Neural cell (in vitro differentiated cells): ENCODE measurements around the gene ACTR1A.

Source experiments
- CTCF ChIP-seq: fragments of 450-650 bp; IDR thresholded peaks from 2 replicates; pipeline ENCODE4 v1.5.1; 2014; ENCODE audit warnings: antibody characterized with exemption, mild to moderate bottlenecking, moderate library complexity; ENCODE audit not compliant: poor library complexity, severe bottlenecking
- EZH2 ChIP-seq: fragments of 200-600, 300-800 bp; shearing (Covaris generic), sonication (generic); IDR thresholded peaks from 2 replicates; pipeline ENCODE4 v1.6.1; 2014; ENCODE audit warnings: antibody characterized with exemption, low read length, borderline replicate concordance, mild to moderate bottlenecking; ENCODE audit not compliant: insufficient read depth, poor library complexity, severe bottlenecking
- POLR2AphosphoS5 ChIP-seq: IDR thresholded peaks from 2 replicates; pipeline ENCODE4 v1.6.1; 2012
- RAD21 ChIP-seq: fragments of 450-650 bp; conservative IDR thresholded peaks from 2 replicates; pipeline ENCODE4 v1.6.1; 2014; ENCODE audit warnings: antibody characterized with exemption, mild to moderate bottlenecking, moderate library complexity
- SMC3 ChIP-seq: fragments of 450-650 bp; conservative IDR thresholded peaks from 2 replicates; pipeline ENCODE4 v1.6.1; 2014; ENCODE audit warnings: antibody characterized with exemption, mild to moderate bottlenecking, moderate library complexity; ENCODE audit not compliant: poor library complexity
- TAF1 ChIP-seq: IDR thresholded peaks from 2 replicates; pipeline ENCODE4 v1.6.1; 2012; ENCODE audit warnings: low read depth
- TF ChIP-seq, protein P1 (sequence below): IDR thresholded peaks from 2 replicates; pipeline ENCODE4 v1.6.1; 2012; ENCODE audit warnings: borderline replicate concordance

DNA sequence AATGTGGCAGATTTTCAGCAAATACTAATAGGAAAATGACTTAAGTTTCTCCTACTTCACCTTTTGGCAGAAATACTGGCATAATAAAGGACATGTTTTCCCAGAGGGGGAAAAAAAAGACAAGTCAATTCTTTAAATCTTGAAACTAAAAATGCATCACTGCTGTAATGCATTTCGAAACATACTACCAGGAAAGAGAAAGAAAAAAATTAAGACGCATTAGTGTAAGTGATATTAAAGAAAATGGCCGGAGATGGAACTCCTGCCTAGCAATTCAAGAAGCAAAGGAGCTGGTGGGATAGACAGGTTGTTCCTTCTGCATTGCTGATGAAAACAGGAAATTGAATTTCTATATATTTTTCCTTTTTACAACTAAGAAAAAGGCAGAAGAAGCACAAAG is 3.2 kb downstream of the ACTR1A start:
- no peak for TF ChIP-seq CTCF
- TF ChIP-seq SMC3 = no peak
- TF ChIP-seq, protein P1, sequence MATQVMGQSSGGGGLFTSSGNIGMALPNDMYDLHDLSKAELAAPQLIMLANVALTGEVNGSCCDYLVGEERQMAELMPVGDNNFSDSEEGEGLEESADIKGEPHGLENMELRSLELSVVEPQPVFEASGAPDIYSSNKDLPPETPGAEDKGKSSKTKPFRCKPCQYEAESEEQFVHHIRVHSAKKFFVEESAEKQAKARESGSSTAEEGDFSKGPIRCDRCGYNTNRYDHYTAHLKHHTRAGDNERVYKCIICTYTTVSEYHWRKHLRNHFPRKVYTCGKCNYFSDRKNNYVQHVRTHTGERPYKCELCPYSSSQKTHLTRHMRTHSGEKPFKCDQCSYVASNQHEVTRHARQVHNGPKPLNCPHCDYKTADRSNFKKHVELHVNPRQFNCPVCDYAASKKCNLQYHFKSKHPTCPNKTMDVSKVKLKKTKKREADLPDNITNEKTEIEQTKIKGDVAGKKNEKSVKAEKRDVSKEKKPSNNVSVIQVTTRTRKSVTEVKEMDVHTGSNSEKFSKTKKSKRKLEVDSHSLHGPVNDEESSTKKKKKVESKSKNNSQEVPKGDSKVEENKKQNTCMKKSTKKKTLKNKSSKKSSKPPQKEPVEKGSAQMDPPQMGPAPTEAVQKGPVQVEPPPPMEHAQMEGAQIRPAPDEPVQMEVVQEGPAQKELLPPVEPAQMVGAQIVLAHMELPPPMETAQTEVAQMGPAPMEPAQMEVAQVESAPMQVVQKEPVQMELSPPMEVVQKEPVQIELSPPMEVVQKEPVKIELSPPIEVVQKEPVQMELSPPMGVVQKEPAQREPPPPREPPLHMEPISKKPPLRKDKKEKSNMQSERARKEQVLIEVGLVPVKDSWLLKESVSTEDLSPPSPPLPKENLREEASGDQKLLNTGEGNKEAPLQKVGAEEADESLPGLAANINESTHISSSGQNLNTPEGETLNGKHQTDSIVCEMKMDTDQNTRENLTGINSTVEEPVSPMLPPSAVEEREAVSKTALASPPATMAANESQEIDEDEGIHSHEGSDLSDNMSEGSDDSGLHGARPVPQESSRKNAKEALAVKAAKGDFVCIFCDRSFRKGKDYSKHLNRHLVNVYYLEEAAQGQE = no peak
- no peak for TF ChIP-seq TAF1
- TF ChIP-seq RAD21 = no peak
- TF ChIP-seq POLR2AphosphoS5 = no peak
- no peak for TF ChIP-seq EZH2
